NCI-H524 treated with DMSO at 0.1 percent for 48 hours (cell line): ENCODE data around the gene DNAH11.
"Not testable (repeated sequence)": the region's sequence is repeated elsewhere in the genome, so short reads cannot be mapped to it uniquely, and the experiment has no call there.

Experiments
- DNase-seq: peaks from one replicate; lab custom pipeline; 2025; lab: John Stamatoyannopoulos, UW

DNAH11 gene

DNA sequence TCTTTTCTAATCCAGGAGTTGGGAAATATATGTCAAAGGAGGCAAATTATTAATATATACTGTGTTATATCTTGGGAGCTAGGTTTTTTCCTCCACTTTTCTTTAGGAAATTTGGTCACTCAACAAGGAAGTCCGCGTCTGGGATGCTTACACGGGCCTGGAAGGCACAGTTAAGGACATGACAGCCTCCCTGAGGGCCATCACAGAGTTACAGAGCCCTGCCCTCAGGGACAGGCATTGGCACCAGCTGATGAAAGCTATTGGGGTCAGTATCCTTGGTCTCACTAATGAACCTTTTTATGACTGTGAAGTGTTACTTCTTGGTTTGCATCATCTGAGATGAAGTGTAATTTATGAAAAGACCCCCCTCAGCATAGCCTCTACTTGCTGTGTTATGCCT is 74.7 kb downstream of the DNAH11 start:
- no peak for DNase-seq

DNA sequence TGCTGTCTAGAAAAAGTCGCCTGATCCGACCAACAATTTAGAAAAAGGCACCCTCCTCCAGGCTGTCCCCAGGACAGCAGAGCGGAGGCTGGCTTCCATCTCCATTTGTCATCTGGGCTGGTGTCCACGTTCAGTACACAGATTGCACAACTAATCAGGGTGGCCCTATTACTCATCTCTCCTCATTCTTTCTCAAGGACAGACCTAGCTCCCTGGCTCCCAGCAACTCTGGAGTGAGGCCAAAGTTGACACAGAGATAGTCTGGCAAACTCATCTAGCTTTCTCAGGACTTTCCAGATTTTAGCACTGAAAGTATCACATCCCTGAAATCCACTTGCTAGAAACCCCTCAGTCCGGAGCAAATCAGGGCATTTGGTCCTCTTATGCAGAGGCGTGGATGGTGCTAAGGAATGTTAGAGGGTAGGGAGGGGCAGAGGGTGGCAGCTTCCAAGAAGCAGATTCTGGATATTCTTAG is 75.1 kb downstream of the DNAH11 start:
- no peak for DNase-seq

DNA sequence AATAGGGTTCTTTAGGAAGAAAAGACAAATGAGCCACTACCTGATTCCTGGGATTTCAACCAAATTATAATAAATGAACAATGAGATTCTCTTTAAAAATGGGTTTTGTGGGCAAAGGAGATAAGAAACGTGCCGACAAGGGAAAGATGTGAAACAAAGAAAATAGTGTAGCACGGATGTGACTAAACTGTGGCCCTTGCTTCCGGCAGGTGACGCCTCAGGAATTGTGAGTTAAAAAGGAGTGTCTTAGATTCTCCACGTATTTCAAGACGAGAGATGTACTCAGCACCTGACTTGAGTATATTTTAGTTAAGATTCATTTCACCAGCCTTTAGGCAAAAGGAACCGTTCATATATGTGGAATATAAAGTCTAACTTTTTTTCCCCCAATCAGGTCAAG is 75.9 kb downstream of the DNAH11 start:
- DNase-seq = no peak

- DNase-seq = no peak
These were observed 77.2 kb downstream of the DNAH11 start for GRCh38 chr7:21620054-21620453.

GRCh38 chr7:21624320-21624719 is 81.5 kb downstream of the DNAH11 start:
- no peak for DNase-seq

DNA sequence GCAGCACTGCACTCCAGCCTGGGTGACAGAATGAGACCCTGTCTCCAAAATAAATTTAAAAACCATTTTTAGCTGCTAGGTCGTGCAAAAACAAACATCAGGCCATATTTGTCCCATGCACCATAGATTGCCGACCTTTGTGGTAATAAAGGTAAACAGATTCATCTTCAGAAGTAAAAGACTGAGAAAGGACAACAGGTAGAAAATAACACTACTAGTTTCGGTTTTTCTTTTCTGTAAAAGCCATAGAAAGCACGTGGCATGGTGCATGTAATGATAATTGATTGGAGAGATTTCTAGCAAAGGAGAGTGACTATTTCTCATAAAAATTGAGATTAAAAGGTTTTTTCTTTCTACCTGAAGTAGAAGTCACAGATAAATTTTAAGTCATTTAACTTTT is 93.9 kb downstream of the DNAH11 start:
- DNase-seq = no peak

DNA sequence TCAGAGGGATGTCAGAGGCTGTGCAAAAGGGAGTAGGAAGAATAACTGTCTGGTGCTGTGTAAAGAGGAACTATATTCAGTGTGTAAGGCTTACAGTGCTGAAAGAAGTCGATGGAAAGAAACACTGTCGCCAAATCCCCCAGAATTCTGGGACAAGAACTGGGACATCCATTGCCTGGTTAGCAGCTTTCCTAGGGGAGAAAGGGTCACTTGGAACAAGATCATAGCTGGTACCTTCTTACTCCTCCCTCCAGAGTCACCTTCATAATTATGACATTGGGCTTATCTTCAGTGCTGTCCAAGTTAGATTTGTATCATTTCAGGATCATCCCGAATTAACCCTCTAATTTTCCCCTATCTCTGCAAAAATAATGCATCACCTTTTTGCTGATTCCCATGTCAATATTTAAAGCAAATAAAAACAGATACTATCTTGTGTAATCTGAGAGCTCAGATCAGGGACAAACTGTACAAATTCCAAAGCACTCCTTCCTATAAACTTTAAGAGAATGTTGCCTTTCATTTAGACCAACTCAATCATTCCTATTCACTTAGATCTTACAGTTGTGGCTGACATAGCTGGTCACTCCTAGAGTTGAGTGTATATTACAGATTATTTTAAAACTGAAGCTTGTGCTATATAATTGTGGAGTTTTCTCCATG is 96.5 kb downstream of the DNAH11 start:
- no peak for DNase-seq

DNA sequence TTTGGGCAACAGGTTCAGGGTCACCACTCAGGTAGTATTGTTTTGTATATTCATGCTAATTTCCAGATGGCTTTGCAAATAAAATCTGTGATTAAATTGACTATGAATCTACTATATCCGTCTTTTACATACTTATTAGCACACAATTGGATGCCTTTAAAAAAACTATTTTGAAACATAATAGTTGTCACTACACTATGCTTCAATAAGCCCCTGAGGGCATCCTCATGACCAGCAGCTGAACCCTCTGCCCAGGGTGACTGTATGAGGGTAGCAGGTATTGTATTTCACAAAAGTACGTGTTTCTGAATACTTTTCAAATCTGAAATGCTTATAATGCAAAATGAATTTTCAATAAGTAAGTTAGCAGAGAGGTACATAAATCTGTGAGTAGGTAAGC is 97.3 kb downstream of the DNAH11 start:
- no peak for DNase-seq

- DNase-seq = no peak
These were observed 98.7 kb downstream of the DNAH11 start for GRCh38 chr7:21641546-21641945.

DNA sequence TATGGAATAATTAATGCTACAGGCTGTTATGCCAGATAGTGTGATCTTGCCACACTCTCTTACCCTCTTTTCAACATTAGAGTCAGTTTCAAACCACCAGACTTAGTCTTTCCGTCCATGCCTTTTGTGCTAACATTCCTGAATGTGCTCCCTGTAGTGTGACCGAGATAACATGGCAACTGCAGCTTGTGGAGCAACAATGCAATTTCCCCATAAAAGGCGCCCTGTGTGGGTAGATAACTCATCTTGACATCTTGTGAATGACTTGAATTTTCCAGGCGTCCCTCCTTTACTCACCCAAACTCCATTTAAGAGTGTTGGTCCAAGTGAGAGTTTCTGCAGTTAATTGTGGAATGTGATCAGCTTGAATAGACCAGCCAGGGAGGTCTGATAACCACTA is 99.6 kb downstream of the DNAH11 start:
- DNase-seq = no peak

- no peak for DNase-seq
These were observed 108.9 kb downstream of the DNAH11 start for GRCh38 chr7:21651697-21652096.

DNA sequence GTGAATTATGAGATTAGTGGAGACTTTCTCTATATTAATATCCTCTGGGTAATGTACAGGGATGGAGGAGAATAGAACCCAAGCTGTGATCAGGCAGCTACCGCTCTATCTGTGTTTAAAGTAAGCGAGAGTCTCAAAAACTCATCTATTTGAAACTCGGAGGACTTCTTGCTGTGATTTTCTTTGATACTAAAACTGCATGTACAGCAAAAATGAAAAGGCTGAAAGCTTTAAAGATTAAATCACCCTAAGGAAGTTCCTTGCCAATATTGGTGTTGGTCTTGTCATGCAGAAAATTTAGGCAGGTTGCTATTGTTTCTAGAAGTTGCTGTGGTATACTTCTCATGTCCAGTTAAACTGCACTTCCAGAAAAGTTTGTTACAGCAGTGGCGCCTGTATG is 110.8 kb downstream of the DNAH11 start:
- DNase-seq = no peak

GRCh38 chr7:21656081-21656480 is 113.2 kb downstream of the DNAH11 start:
- no peak for DNase-seq

DNA sequence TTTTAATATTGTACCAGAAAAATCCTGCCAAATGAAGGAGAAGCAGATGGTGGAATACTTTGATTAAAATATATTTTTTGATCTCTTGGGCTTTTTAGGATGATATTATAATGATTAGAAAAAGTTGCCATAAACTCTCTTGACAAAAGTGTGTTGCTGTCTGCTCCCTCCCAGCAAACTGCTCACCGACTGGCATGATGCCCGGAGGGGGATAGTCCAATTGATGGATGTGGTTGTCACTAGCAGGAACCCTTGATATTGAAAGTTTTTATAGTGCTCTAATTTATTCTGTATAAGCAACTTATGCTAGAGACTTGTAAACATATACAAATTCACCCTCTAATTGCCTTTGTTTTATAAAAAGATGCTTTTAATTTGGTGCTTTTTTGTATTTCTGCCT is 114.0 kb downstream of the DNAH11 start:
- no peak for DNase-seq

GRCh38 chr7:21670496-21670895 is 127.7 kb downstream of the DNAH11 start:
- DNase-seq = no peak

GRCh38 chr7:21671859-21672258 is 129.0 kb downstream of the DNAH11 start:
- no peak for DNase-seq

DNA sequence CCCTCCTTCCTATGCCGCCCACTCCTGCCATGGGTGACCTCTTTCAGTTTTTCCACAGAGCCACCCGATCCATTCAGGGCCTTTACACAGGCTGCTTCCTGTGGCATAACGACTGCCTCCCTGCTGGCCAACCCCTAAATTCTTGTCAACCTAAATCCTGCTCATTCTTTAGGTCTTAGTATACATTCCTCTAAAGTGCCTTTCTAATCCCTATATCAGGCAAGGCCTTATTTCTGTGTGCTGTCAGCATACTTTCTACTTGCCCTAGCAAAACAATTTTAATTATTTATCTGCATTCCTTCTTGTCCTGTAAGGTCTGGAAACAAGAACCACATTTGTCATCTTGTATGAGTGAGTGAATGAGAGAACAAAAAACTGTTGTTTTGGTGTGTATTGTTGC is 132.4 kb downstream of the DNAH11 start:
- no peak for DNase-seq

- no peak for DNase-seq
These were observed 147.9 kb downstream of the DNAH11 start for GRCh38 chr7:21690705-21691104.

DNA sequence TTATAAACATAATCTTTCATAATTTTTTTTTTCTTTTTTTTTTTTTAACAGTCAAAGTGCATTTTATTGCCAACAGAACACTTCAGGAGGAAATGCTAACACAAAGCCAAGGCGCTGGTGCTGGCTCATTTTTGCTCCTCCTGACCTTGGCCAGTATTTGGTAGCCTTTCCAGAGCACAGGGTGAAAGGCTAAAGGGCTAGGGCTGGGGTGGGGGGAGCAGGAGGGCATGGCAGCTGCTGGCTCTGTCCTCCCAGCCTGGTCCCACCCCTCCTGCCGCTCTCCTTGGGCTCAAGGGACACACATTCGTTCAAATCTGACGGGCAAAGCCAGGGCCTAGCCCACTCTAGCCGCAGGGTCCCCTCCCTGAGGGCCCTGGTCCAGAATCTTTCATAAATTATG is 148.3 kb downstream of the DNAH11 start:
- not testable (repeated sequence) for DNase-seq

DNA sequence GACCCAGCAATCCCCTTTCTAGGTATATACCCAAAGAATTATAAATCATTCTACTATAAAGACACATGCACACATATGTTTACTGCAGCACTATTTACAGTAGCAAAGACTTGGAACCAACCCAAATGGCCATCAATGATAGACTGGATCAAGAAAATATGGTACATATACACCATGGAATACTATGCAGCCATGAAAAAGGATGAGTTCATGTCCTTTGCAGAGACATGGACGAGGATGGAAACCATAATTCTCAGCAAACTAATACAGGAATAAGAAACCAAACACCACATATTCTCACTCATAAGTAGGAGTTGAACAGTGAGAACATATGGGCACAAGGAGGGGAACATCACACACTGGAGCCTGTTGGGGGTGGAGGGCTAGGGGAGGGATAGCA is 157.7 kb downstream of the DNAH11 start:
- not testable (repeated sequence) for DNase-seq

DNA sequence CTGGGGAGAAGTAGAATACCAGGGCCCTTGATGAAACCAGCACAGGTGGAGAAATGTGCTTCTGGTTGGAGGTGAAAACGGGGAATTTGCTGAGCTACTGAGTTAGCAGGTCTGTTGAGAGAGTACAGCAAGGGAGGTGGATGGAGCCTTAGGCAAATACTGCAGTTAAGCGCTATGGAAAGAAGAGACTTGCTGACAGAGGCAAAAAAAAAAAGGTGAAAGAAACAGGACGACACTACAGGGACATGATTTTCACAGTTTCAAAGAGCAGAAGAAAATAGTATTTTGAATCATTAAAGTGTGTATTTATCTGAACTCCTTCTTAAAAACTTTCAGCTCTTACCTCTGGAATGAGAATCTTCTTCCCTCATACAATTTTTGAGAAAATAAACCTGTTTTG is 159.5 kb downstream of the DNAH11 start:
- DNase-seq = no peak

DNA sequence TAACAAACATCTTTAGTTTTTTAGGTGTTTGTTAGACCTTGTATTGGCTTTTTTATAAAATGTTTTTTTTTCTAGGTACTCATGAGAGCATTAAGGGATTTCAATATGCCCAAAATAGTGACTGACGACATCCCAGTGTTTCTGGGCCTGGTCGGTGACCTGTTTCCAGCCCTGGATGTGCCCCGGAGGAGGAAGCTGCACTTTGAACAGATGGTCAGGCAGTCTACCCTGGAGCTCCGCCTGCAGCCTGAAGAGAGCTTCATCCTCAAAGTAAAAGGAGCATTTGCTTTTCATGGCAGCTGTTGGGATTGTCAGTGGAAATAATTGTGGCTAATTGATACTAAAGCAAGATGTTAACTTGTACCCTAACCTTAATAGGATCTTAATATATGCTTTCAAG is 161.5 kb downstream of the DNAH11 start:
- peak; percentile 90 for DNase-seq

DNA sequence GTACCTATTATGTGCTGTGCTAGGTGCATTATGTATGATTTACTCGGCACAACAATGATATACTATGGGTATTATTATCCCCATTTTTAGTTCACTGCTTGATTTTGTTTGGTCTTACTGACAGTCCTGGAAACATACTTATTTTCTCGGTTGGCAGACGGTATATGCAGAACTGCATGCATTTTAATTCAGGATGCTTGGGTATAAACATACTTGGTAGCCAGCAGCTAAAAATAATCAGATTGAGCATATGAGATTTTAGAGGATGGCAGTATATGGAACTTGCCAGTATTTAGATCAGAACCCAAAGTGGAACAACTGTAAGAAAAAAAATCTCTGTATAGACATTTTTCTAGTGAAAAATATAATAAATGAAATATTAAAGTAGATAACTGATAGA is 163.3 kb downstream of the DNAH11 start:
- DNase-seq = no peak

DNA sequence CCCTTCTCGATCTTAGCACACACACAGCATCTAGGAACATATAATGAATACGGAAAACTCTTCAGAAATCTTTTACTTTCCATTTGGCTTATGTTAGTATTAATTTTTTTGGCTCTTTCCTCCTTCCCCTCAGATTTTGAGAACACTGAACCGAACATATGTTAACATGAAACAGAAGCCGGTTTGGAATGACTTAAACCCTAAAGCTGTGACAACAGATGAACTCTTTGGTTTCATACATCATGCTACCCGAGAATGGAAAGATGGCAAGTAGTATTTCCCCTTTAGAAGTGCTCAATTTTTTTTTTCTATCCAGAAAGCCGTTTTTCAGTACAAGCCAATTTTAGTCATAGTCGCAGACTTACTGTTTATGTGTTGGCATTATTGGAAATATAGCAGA is 164.7 kb downstream of the DNAH11 start:
- no peak for DNase-seq

- no peak for DNase-seq
These were observed 165.3 kb downstream of the DNAH11 start for GRCh38 chr7:21708096-21708495.
